HEK293 (cell line): Measurements from ENCODE around the gene SULT2B1.
A peak's percentile ranks its signal among the peaks of the same experiment; 100 is the strongest.

Experiments
- HOXD13 ChIP-seq: sonication (generic); formaldehyde crosslinking; IDR thresholded peaks from 2 replicates; pipeline ENCODE4 v1.8.0; 2022; ENCODE audit warnings: missing genetic modification reagents, borderline replicate concordance
- KLF10 ChIP-seq: fragments of 450-650 bp; IDR thresholded peaks from 2 replicates; pipeline ENCODE4 v1.5.1; 2018; ENCODE audit warnings: missing biosample characterization, mild to moderate bottlenecking, missing genetic modification characterization
- KLF16 ChIP-seq: fragments of 450-650 bp; formaldehyde crosslinking; IDR thresholded peaks from 2 replicates; pipeline ENCODE4 v1.5.1; 2017; ENCODE audit warnings: missing biosample characterization, missing genetic modification characterization
- OVOL3 ChIP-seq: fragments of 450-650 bp; formaldehyde crosslinking; IDR thresholded peaks from 2 replicates; pipeline ENCODE4 v1.5.1; 2016; ENCODE audit warnings: missing biosample characterization, missing genetic modification characterization
- PATZ1 ChIP-seq: fragments of 450-650 bp; formaldehyde crosslinking; IDR thresholded peaks from 2 replicates; pipeline ENCODE4 v1.5.1; 2016; ENCODE audit warnings: missing biosample characterization, missing genetic modification characterization
- PRDM10 ChIP-seq: fragments of 450-650 bp; formaldehyde crosslinking; IDR thresholded peaks from 2 replicates; pipeline ENCODE4 v1.5.1; 2016; ENCODE audit warnings: missing biosample characterization, missing genetic modification characterization
- RBAK ChIP-seq: fragments of 450-650 bp; formaldehyde crosslinking; IDR thresholded peaks from 2 replicates; pipeline ENCODE4 v1.5.1; 2016; ENCODE audit warnings: missing biosample characterization, missing genetic modification characterization
- SP2 ChIP-seq: fragments of 450-650 bp; formaldehyde crosslinking; IDR thresholded peaks from 2 replicates; pipeline ENCODE4 v1.5.1; 2016; ENCODE audit warnings: missing biosample characterization, missing genetic modification characterization
- TSHZ1 ChIP-seq: fragments of 450-650 bp; formaldehyde crosslinking; IDR thresholded peaks from 2 replicates; pipeline ENCODE4 v1.5.1; 2016; ENCODE audit warnings: missing biosample characterization, missing genetic modification characterization, borderline replicate concordance
- ZBTB21 ChIP-seq: fragments of 450-650 bp; formaldehyde crosslinking; IDR thresholded peaks from 2 replicates; pipeline ENCODE4 v1.5.1; 2017; ENCODE audit warnings: missing biosample characterization, missing genetic modification characterization
- ZBTB8A ChIP-seq: fragments of 450-650 bp; formaldehyde crosslinking; IDR thresholded peaks from 2 replicates; pipeline ENCODE4 v1.5.1; 2016; ENCODE audit warnings: missing biosample characterization, missing genetic modification characterization
- ZNF169 ChIP-seq: fragments of 450-650 bp; formaldehyde crosslinking; IDR thresholded peaks from 2 replicates; pipeline ENCODE4 v1.5.1; 2016; ENCODE audit warnings: missing biosample characterization, missing genetic modification characterization
- ZNF211 ChIP-seq: fragments of 450-650 bp; formaldehyde crosslinking; IDR thresholded peaks from 2 replicates; pipeline ENCODE4 v1.5.1; 2016; ENCODE audit warnings: low read depth, missing biosample characterization, missing genetic modification characterization
- ZNF248 ChIP-seq: fragments of 450-650 bp; formaldehyde crosslinking; IDR thresholded peaks from 2 replicates; pipeline ENCODE4 v1.5.1; 2017; ENCODE audit warnings: missing biosample characterization, missing genetic modification characterization
- ZNF280D ChIP-seq: fragments of 450-650 bp; formaldehyde crosslinking; IDR thresholded peaks from 2 replicates; pipeline ENCODE4 v1.5.1; 2016; ENCODE audit warnings: missing biosample characterization, missing genetic modification characterization
- ZNF311 ChIP-seq: fragments of 450-650 bp; formaldehyde crosslinking; IDR thresholded peaks from 2 replicates; pipeline ENCODE4 v1.5.1; 2017; ENCODE audit warnings: missing biosample characterization, missing genetic modification characterization, borderline replicate concordance
- ZNF514 ChIP-seq: fragments of 450-650 bp; formaldehyde crosslinking; IDR thresholded peaks from 2 replicates; pipeline ENCODE4 v1.5.1; 2016; ENCODE audit warnings: missing biosample characterization, missing genetic modification characterization
- ZNF555 ChIP-seq: fragments of 450-650 bp; formaldehyde crosslinking; conservative IDR thresholded peaks from 2 replicates; pipeline ENCODE4 v1.5.1; 2017; ENCODE audit warnings: missing biosample characterization, mild to moderate bottlenecking, missing genetic modification characterization, inconsistent platforms
- ZNF558 ChIP-seq: fragments of 450-650 bp; formaldehyde crosslinking; IDR thresholded peaks from 2 replicates; pipeline ENCODE4 v1.5.1; 2016; ENCODE audit warnings: missing biosample characterization, missing genetic modification characterization
- ZNF560 ChIP-seq: fragments of 450-650 bp; formaldehyde crosslinking; IDR thresholded peaks from 2 replicates; pipeline ENCODE4 v1.5.1; 2017; ENCODE audit warnings: missing biosample characterization, missing genetic modification characterization, borderline replicate concordance
- ZNF600 ChIP-seq: fragments of 450-650 bp; formaldehyde crosslinking; IDR thresholded peaks from 2 replicates; pipeline ENCODE4 v1.5.1; 2016; ENCODE audit warnings: missing biosample characterization, missing genetic modification characterization
- ZNF639 ChIP-seq: fragments of 450-650 bp; formaldehyde crosslinking; IDR thresholded peaks from 2 replicates; pipeline ENCODE4 v1.5.1; 2016; ENCODE audit warnings: missing biosample characterization, missing genetic modification characterization
- ZNF654 ChIP-seq: fragments of 450-650 bp; formaldehyde crosslinking; IDR thresholded peaks from 2 replicates; pipeline ENCODE4 v1.5.1; 2016; ENCODE audit warnings: low read depth, missing biosample characterization, missing genetic modification characterization
- ZNF707 ChIP-seq: fragments of 450-650 bp; formaldehyde crosslinking; IDR thresholded peaks from 2 replicates; pipeline ENCODE4 v1.5.1; 2016; ENCODE audit warnings: missing biosample characterization, missing genetic modification characterization
- ZNF76 ChIP-seq: fragments of 450-650 bp; formaldehyde crosslinking; IDR thresholded peaks from 2 replicates; pipeline ENCODE4; 2016; ENCODE audit warnings: low read depth, missing biosample characterization, missing genetic modification characterization, borderline replicate concordance
- ZNF837 ChIP-seq: fragments of 450-650 bp; formaldehyde crosslinking; IDR thresholded peaks from 2 replicates; pipeline ENCODE4 v1.5.1; 2016; ENCODE audit warnings: missing biosample characterization, missing genetic modification characterization

Gene SULT2B1

GRCh38 chr19:48634424-48635262 is 82.7 kb downstream of the SULT2B1 start (continued):
- TF ChIP-seq ZNF311 (no peak), ZNF558 (tag by site-specific recombination) (no peak), HOXD13 (CRISPR knock-in tag) (no peak), ZNF248 (tag by site-specific recombination) (no peak), ZNF280D (tag by site-specific recombination) (no peak), SP2 (tag by site-specific recombination) (peak; percentile 83), RBAK (tag by site-specific recombination) (no peak), ZNF169 (tag by site-specific recombination) (no peak), ZNF639 (tag by site-specific recombination) (no peak), ZNF76 (tag by site-specific recombination) (peak; percentile 94), OVOL3 (tag by site-specific recombination) (no peak), KLF16 (peak; percentile 89), ZNF211 (tag by site-specific recombination) (no peak), ZBTB8A (tag by site-specific recombination) (peak; percentile 59), ZNF654 (tag by site-specific recombination) (no peak), PATZ1 (tag by site-specific recombination) (peak; percentile 95), ZNF560 (tag by site-specific recombination) (no peak), ZNF707 (tag by site-specific recombination) (no peak), ZNF514 (tag by site-specific recombination) (no peak), PRDM10 (peak; percentile 99), ZNF837 (tag by site-specific recombination) (no peak), ZNF600 (tag by site-specific recombination) (peak; percentile 89; the same call in 1 of the 2 replicates), ZNF555 (tag by site-specific recombination) (no peak), TSHZ1 (tag by site-specific recombination) (no peak), ZBTB21 (tag by site-specific recombination) (no peak), KLF10 (tag by site-specific recombination) (peak; percentile 87)
